T-helper 2 cell (primary cell): ENCODE data around the gene BCAS3.
"Not testable (repeated sequence)": the region's sequence is repeated elsewhere in the genome, so short reads cannot be mapped to it uniquely, and the experiment has no call there.

Experiments
- DNase-seq, 5 experiments: peaks; one replicate each; pipeline versions ENCODE4 v3.0.0 to v3.0.0-alpha.2; 2012 to 2022

Gene BCAS3

GRCh38 chr17:61010661-61011170, 333.1 kb downstream of the BCAS3 start:
- DNase-seq: no peak

GRCh38 chr17:61011251-61011650, 333.6 kb downstream of the BCAS3 start:
- no peak for DNase-seq

- no peak for DNase-seq
These were observed 338.3 kb downstream of the BCAS3 start for GRCh38 chr17:61015966-61016365.

GRCh38 chr17:61017317-61018006, 339.8 kb downstream of the BCAS3 start:
- peak in 1 of 5 experiments; percentile 42 for DNase-seq

DNA sequence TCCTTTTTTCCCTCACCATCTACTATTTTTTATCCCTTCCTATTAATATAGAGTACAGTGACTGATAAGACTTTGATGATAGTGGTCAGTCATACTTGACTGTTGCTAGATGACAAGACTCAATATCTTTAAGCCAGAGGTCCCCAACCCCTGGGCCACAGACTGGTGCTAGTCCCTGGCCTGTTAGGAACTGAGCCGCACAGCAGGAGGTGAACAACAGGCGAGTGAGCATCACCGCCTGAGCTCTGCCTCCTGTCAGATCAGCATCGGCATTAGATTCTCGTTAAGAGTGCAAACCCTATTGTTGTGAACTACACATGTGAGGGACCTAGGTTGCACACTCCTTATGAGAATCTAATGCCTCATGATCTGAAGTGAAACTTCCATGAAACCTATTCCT, 341.3 kb downstream of the BCAS3 start:
- no peak for DNase-seq

- DNase-seq: no peak
These were observed 346.3 kb downstream of the BCAS3 start for GRCh38 chr17:61023996-61024395.

- no peak for DNase-seq
These were observed 349.2 kb downstream of the BCAS3 start for GRCh38 chr17:61026818-61027217.

DNA sequence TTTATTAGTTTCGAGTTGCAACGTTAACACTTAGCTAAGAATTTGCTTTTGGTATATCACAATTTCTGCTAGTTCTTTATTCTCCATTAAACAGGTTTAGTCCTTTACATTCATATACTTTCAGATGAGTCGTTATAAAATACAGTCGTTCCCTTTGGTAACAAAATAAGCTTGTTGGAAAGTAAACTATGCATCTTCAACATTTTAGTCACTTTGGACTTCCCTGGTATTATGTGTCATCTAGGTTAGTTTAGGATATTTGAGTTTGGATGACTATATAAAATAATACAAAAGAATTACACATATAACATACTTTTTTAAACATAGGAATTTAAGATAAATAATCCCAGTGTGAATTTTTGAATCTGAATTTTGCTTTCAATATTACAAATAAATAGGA, 351.5 kb downstream of the BCAS3 start:
- DNase-seq: no peak

DNA sequence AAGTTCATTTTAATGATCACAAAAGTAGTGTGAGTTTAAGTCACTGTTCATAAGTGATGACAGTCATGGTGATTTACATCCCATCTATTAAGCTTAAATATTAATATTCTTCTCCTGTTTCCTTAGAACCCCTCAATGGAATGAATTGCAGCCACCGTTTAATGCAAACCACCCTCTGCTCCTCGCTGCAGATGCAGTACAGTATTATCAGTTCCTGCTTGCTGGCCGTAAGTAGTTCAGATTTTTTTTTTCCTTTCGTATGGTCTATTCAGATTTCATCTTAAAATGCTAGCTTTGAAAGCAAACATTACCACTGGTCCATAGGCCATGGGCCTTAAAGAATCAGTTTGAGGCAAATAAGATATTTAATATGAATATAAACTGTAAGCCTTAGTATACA, 363.0 kb downstream of the BCAS3 start:
- DNase-seq: no peak

DNA sequence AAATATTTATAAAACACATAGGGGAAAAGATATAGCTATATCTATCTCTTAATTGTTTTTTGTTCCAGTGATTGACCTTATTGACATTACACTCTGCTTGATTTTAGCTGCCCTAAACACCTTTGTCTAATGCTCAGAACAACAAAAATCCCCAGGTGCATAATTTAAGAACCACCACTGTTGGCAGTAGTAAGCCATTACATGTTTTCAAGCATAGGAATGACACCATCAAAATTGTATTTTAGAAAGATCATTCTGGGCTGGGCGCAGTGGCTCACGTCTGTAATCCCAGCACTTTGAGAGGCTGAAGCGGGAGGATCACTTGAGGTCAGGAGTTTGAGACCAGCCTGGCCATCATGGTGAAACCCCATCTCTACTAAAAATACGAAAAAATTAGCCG, 364.7 kb downstream of the BCAS3 start:
- not testable (repeated sequence) for DNase-seq

DNA sequence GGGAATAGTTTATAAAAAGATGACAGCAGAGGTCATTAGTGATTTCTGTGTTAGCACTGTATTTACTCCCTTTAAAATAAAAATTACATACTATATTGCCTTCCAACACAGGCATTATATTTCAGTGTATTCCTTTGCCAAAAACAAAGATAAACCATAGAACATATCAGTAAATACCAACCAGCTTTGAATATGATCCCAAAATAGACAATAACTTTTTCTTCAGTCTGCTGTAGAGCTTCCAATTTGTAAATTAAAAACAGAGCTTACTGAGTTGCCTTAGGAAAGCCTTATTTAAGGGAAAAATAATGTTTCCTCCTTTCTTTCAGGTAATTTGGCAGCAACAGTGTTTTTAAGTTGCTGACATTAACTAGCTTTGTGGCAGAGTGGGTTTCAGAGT, 369.9 kb downstream of the BCAS3 start:
- no peak for DNase-seq

DNA sequence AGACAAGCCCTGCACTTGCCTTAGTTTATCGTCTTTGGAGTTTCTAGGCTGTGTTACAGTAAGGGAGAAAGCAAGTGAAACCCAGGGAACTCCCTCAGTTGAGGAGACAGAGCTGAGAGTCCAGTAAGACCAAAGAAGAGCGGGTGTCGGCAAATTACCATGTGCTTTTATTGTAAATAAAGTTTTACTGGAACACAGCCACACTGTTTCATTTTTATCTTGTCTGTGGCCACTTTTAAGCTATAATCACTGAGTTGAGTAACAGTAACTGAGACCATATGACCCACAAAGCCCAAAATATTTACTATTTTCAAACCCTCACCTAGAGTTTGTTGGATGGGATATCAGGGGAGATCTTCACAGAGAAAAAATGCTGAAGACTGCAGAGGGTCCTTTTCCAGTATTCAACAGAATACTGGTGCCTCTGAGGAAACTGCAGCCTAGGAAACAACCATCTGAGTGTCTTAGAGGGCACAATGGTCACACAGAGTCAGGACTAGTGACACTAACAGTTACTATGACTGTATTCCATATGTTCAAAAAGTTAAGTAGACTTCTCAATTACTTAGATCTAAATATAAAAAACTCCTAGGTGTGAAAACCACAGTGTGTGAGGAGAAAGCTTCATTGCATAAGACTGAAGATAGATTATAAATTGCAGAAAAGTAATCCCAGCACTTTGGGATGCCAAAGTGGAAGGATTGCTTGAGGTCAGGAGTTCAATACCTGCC, 370.9 kb downstream of the BCAS3 start:
- peak in 1 of 5 experiments; percentile 27 for DNase-seq

- DNase-seq: no peak
These were observed 375.8 kb downstream of the BCAS3 start for GRCh38 chr17:61053469-61053868.

- no peak for DNase-seq
These were observed 376.8 kb downstream of the BCAS3 start for GRCh38 chr17:61054436-61054835.

DNA sequence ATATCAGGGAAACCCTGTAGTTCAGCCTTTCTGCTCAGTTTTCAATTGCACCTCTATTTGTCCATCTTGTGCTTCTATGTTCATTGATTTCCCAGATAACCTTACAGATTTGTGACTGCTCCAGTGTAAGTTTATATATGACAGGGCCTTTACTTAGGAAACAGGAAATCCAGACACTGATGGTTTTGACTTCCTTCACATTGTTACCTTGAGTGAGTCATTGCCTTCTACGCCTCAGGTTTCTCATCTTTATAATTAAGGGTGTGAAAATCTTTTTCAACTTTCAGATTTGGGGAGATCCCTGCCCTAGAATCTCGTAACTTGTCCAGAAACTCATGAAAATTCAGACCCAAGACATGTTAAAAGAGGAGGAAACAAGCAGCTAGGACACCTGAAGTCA, 379.6 kb downstream of the BCAS3 start:
- peak in 1 of 5 experiments; percentile 69 for DNase-seq

DNA sequence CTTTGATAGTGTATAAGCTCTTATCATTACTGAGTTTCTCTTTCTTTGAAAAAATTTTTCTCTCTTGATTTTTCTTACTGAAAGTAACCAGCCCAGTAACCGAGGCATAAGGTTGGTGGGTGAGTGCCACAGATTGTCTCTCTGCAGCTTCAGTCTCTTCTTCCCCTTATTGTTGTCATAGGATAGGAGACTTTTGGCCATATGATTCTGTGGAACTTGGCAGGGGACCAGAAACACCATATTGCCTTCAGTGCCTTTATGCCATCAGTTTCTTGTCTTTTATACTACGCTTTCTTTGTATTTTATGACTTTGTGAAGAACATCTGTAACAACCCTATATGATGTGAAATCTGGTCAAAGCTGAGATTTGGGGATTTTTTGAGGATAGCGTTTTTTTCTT, 380.4 kb downstream of the BCAS3 start:
- peak in 1 of 5 experiments; percentile 19 for DNase-seq

DNA sequence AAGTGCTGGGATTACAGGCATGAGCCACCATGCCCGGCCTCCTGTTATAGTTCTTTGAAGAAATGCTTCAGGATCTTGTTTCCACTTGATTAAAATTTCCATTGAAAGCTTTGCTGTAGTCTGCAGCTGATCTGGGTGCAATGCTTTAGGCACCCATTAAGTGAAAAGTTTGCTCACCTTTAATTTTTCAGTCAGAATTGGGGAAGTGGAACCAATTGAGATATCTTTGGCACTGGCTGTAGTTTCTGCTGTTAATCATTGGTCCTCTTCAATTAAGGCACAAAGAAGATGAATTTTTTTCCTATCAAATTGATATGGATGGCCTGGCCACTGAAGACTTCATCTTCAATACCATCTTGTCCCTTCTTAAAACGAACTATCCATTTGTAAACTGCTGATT, 385.9 kb downstream of the BCAS3 start:
- no peak for DNase-seq

- DNase-seq: no peak
These were observed 386.7 kb downstream of the BCAS3 start for GRCh38 chr17:61064087-61064951.

DNA sequence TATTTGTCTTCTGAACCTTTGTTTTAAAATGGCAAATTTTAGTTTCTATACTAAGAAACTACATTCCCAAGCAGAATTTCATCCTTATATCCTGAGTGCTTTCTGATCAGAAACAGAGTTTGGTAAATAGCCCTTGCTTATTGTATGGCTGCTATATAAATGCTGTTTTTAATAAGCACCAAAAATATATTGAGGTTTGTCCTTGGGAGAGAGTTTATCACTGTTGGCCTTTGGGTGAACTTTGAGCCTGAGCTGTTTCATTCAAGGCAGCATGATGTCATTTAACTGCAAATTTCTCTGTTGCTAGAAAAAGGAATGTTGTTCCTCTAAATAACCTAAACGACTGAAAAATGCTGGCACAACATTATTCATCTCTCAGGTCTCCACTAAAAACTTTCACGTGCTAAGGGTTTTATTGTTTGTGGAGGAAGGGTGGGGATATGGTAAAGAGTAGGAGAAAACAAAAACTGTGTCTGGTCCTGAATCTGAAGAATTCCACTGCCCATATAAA, 387.7 kb downstream of the BCAS3 start:
- no peak for DNase-seq

GRCh38 chr17:61066062-61066461, 388.4 kb downstream of the BCAS3 start:
- no peak for DNase-seq

GRCh38 chr17:61070649-61071048, 393.0 kb downstream of the BCAS3 start:
- peak in 1 of 5 experiments; percentile 81 for DNase-seq

- DNase-seq: no peak
These were observed 395.0 kb downstream of the BCAS3 start for GRCh38 chr17:61072648-61073047.

GRCh38 chr17:61073131-61073530, 395.5 kb downstream of the BCAS3 start:
- peak in 1 of 5 experiments; percentile 15 for DNase-seq
